HTR-8/SVneo (cell line): ENCODE data around the gene RRP12.

ENCODE experiments used
- DNase-seq: peaks from one replicate; pipeline ENCODE4 v3.0.0; 2011; ENCODE audit warnings: low spot score, mixed read lengths; ENCODE audit not compliant: insufficient read length
- FAIRE-seq: peaks from 2 replicates; lab custom pipeline; 2011; peaks lifted over from hg19 to GRCh38; lab: Jason Lieb, UNC

Gene RRP12

GRCh38 chr10:97319671-97320479 is 81.3 kb downstream of the RRP12 start:
- DNase-seq: no peak
- no peak for FAIRE-seq

DNA sequence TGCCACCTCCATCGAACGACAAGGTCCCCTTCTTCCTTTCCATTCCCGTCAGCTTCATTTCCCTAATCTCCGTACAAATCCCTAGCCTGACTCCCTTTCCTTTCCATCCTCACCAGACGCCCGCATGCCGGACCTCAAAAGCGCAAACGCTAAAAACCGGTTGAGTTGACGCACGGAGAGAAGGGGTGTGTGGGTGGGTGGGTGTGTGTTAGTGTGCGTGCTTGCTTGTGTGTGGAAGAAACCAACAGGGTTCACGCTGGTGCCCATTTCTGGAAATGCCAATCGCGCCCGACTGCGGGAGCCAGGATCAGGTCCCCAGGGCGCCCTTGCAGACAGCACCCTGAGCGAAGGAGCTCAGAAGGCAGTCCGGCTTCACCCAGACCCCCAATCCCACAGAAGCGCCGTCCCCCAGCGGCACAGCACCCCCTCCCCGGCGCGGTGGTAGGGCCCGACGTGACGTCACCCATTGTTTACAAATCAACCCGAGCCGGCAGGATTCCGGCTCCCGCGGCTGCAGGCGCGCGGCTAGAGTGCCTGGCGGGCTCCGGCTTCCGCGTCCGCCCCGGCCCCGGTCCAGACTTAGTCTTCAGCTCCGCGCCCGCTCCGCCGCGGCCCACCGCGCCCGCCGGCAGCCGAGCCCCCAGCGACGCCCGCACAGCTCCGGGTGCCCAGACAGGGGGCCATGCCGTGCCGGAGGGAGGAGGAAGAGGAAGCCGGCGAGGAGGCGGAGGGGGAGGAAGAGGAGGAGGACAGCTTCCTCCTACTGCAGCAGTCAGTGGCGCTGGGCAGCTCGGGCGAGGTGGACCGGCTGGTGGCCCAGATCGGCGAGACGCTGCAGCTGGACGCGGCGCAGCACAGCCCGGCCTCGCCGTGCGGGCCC is 82.1 kb downstream of the RRP12 start, which contains the start of gene FRAT1:
FRAT1 (plus strand) TSS at position 500 of the 880 bp plus-strand sequence; CDS start at position 683, 183 bp downstream.
- DNase-seq: peak; percentile 83
- FAIRE-seq: peak; percentile 93

DNA sequence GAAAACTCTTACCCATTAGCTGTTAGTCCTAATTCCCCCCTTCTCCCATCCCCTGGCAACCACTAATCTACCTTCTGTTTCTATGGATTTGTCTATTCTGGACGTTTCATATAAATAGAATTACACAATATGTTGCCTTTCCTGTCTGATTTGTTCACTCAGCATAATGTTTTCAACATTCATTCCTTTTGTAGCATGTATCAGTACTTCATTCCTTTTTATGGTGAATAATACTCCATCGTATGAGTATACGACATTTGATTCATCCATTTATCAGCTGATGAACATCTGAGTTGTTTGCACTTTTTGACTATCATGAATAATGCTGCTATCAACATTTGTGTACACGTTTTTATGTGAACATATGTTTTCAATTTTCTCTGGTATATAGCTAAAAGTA is 86.5 kb downstream of the RRP12 start:
- no peak for FAIRE-seq
- DNase-seq: no peak

- DNase-seq: no peak
- FAIRE-seq: no peak
These were observed 88.2 kb downstream of the RRP12 start for GRCh38 chr10:97312897-97313296.

DNA sequence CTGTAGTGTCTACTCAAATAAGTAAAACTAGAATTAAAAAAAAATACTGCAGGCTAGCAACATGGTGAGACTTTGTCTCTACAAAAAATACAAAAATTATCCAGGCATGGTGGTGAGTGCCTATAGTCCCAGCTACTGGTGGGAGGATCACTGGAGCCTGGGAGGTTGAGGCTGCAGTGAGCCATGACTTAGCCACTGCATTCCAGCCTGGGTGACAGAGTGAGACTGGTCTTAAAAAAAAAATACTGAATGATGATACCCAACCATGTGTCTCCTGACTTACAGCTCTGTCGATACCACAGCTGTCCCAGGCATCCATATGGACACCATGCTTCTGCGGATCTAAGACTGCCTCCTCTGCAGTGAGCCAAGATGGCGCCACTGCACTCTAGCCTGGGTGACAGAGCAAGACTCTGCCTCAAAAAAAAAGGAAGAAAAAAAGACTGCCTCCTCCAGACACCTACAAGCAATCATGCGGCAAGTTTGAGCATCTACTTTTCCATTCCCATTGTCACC is 90.0 kb downstream of the RRP12 start:
- DNase-seq (no peak), FAIRE-seq (no peak)

DNA sequence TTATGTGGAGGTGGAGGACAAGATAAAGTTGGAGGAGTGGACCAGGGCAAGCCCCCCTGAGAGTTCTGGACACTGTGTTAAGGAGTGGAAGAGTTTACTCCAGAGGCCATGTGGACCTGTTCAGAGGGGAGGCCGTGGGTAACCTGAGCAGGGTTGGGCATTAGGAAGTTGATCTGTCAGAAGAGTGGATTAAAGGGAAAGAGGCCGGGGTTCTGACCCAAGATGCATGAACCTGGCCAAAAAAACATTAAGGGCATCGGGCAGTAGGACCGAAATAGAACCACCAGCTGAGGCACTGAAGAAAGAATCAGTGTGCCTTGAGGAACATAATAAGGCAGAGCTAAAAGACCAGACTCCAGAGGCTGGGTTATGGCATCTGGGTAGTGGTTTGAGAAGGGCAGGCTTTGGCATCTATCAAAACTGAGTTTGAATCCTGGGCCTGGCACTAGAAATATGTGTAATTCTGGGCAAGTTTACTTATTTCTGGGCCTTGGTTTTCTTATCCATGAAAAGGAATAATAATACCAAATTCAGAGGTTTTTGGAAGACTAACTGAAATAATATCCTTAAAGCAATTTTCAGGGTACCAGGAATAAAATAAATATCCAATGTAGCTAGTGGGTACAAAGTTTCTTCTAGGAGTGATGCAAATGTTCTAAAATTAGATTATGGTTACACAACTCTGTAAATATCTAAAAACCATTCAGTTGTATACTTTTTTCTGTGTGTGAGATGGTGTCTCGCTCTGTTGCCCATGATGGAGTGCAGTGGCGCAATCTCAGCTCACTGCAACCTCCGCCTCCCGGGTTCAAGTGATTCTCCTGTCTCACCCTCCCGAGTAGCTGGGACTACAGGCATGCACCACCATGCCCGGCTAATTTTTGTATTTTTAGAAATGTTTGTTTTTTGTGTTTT is 93.0 kb downstream of the RRP12 start:
- FAIRE-seq: no peak
- DNase-seq: no peak

DNA sequence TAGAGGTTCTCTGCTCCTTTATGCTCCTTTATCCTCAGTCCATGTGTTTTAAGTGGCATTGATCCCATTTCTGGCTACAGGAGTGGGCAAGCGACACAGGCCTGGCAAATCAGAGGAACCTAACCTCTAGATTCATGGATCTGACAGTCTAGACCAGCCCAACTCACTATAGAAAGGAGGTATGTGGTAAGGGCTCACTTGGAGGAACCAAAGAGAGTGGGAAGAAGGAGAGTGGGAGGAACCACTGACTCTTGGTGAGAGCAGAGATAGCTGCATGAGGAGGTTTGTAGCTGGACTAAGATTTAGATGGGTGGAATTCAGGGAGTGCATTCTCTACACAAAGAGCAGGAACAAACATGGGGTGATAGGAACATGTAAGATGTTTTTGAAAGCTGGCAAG is 93.7 kb downstream of the RRP12 start:
- FAIRE-seq: no peak

More for the DNA sequence above, 93.7 kb downstream of the RRP12 start:
- DNase-seq: no peak
